GM23338 (cell line): ENCODE results near the gene HS1BP3. TPM values are rescaled to one million over a fixed set of nuclear protein-coding genes. Genes with fewer than 3 reads are reported as not detected.

Source experiments
- ATAC-seq: fragments of 200-7000 bp; cut with Tn5 transposase; 3 replicates; pipeline ENCODE4 v1.9.1; 2020
- DNase-seq: peaks from one replicate; pipeline ENCODE4 v3.0.0-alpha.2; 2015; ENCODE audit warnings: low spot score
- H2AFZ ChIP-seq: fragments of 200-600 bp; sonication (generic); 2 replicates; pipeline ENCODE4 v1.8.0; 2016; ENCODE audit warnings: antibody characterized with exemption, mild to moderate bottlenecking, moderate library complexity
- H3F3A ChIP-seq: fragments of 200-600 bp; sonication (generic); replicated peaks from 2 replicates; pipeline ENCODE4 v1.8.0; 2017; ENCODE audit warnings: antibody characterized with exemption, mixed run types, low read depth
- H3K27ac ChIP-seq: fragments of 200-600 bp; sonication (generic); 2 replicates; pipeline ENCODE4 v1.6.1; 2016; ENCODE audit warnings: low read depth
- H3K27me3 ChIP-seq: fragments of 200-600 bp; sonication (generic); 2 replicates; pipeline ENCODE4 v1.8.0; 2016; ENCODE audit warnings: mild to moderate bottlenecking, mixed run types, moderate library complexity; ENCODE audit not compliant: insufficient read depth
- H3K36me3 ChIP-seq: fragments of 200-600 bp; sonication (generic); 2 replicates; pipeline ENCODE4 v1.8.0; 2016; ENCODE audit warnings: mild to moderate bottlenecking; ENCODE audit not compliant: insufficient read depth
- H3K4me1 ChIP-seq: fragments of 200-600 bp; sonication (generic); 2 replicates; pipeline ENCODE4 v1.8.0; 2016; ENCODE audit warnings: mild to moderate bottlenecking, moderate library complexity; ENCODE audit not compliant: insufficient read depth
- H3K4me2 ChIP-seq: fragments of 200-600 bp; sonication (generic); 2 replicates; pipeline ENCODE4 v1.7.1; 2017; ENCODE audit warnings: mixed run types
- H3K4me3 ChIP-seq: fragments of 200-600 bp; sonication (generic); 2 replicates; pipeline ENCODE4 v1.6.1; 2016; ENCODE audit warnings: mixed run types
- H3K79me2 ChIP-seq: fragments of 200-600 bp; sonication (generic); replicated peaks from 2 replicates; pipeline ENCODE4 v1.8.0; 2017; ENCODE audit warnings: mild to moderate bottlenecking; ENCODE audit not compliant: insufficient read depth
- H3K9me2 ChIP-seq: fragments of 200-600 bp; sonication (generic); 2 replicates; pipeline ENCODE4 v1.8.0; 2017; ENCODE audit not compliant: insufficient read depth
- H4K20me1 ChIP-seq: fragments of 200-600 bp; sonication (generic); replicated peaks from 2 replicates; pipeline ENCODE4 v1.8.0; 2017; ENCODE audit warnings: mild to moderate bottlenecking; ENCODE audit not compliant: insufficient read depth
- H3K27ac Mint-ChIP-seq: 2 replicates; pipeline ENCODE4 v1.8.0; 2020; ENCODE audit warnings: inconsistent platforms, mild to moderate bottlenecking, moderate library complexity, mixed read lengths
- H3K27me3 Mint-ChIP-seq: 3 replicates; pipeline ENCODE4 v1.8.0; 2022; ENCODE audit warnings: low read depth, mild to moderate bottlenecking, moderate library complexity, mixed read lengths, inconsistent platforms; ENCODE audit not compliant: insufficient read depth, poor library complexity
- H3K36me3 Mint-ChIP-seq: 3 replicates; pipeline ENCODE4 v1.8.0; 2021; ENCODE audit warnings: low read depth, mild to moderate bottlenecking, inconsistent platforms, moderate library complexity, mixed read lengths
- H3K4me1 Mint-ChIP-seq: 3 replicates; pipeline ENCODE4 v1.8.0; 2020; ENCODE audit warnings: mild to moderate bottlenecking, inconsistent platforms, mixed read lengths
- H3K4me3 Mint-ChIP-seq: 3 replicates; pipeline ENCODE4 v1.8.0; 2021; ENCODE audit warnings: moderate library complexity, mild to moderate bottlenecking, inconsistent platforms, mixed read lengths
- H3K9me3 Mint-ChIP-seq: 3 replicates; pipeline ENCODE4 v1.8.0; 2020; ENCODE audit warnings: moderate library complexity, mild to moderate bottlenecking, inconsistent platforms, mixed read lengths
- CREB1 ChIP-seq: fragments of 250-450 bp; sonication (Bioruptor Pico); IDR thresholded peaks from 2 replicates; pipeline ENCODE4 v1.5.0; 2020; ENCODE audit warnings: low read depth, mild to moderate bottlenecking, moderate library complexity
- CTCF ChIP-seq, 2 experiments: fragments of 200-600 bp in 1 of 2; sonication (generic) in 1 of 2; conservative IDR thresholded peaks; 2 replicates each; pipeline versions ENCODE4 v1.5.1 to v1.6.1; 2016 to 2017; ENCODE audit warnings: antibody characterized with exemption in 2 of 2, low read depth in 2 of 2, mild to moderate bottlenecking in 2 of 2, moderate library complexity in 1 of 2
- JUNB ChIP-seq: IDR thresholded peaks from one replicate; pipeline ENCODE4 v1.6.1; 2016; ENCODE audit warnings: antibody characterized with exemption; ENCODE audit not compliant: unreplicated experiment
- NANOG ChIP-seq: IDR thresholded peaks from 2 replicates; pipeline ENCODE4 v1.6.1; 2016; ENCODE audit warnings: antibody characterized with exemption, borderline replicate concordance
- STAT1 ChIP-seq: IDR thresholded peaks from one replicate; pipeline ENCODE4 v1.6.1; 2016; ENCODE audit warnings: antibody characterized with exemption; ENCODE audit not compliant: unreplicated experiment
- ZNF331 ChIP-seq: fragments of 250-450 bp; sonication (Bioruptor Pico); IDR thresholded peaks from 2 replicates; pipeline ENCODE4 v1.5.0; 2020; ENCODE audit warnings: low read depth, mild to moderate bottlenecking, moderate library complexity
- ZNF462 ChIP-seq: fragments of 250-450 bp; sonication (Bioruptor Pico); IDR thresholded peaks from 2 replicates; pipeline ENCODE4 v1.5.0; 2020; ENCODE audit warnings: mild to moderate bottlenecking, moderate library complexity
- polyA plus RNA-seq: library from polyadenylated mRNA; unstranded; fragments of >200 nt; fragmentation: Nextera tagmentation; extraction: Ambion mirVana; gene quantifications from 2 replicates; pipeline ENCODE4 v1.2.1, GENCODE V29; 2016
- total RNA-seq: library from RNA; depleted of rRNA; stranded (reverse); fragments of >200 nt; shearing (Covaris generic); gene quantifications from 2 replicates; pipeline ENCODE4 v1.2.3, GENCODE V29; 2014

HS1BP3 gene
- total and polyA plus RNA-seq, 2 experiments from 2014 or later = 7.2 to 15.0 TPM

- no peak overlapping the region for H2AFZ ChIP-seq
- H3K4me3 Mint-ChIP-seq = no peak overlapping the region
- peaks cover 40% of the 10 kb centered on the region for H3K27me3 Mint-ChIP-seq
- no peak overlapping the region for H3K27ac Mint-ChIP-seq
- DNase-seq = no peak
- peaks cover 25% of the 10 kb centered on the region for H3K4me1 Mint-ChIP-seq
- H3K4me3 ChIP-seq = no peak overlapping the region
- H3K36me3 ChIP-seq = no peaks in the 10 kb centered on the region
- H3K36me3 Mint-ChIP-seq = no peaks in the 10 kb centered on the region
- no peaks in the 10 kb centered on the region for H3K9me3 Mint-ChIP-seq
- H3K79me2 ChIP-seq = no peaks in the 10 kb centered on the region
- H3K27ac ChIP-seq = no peak overlapping the region
- H3K9me2 ChIP-seq = no peaks in the 10 kb centered on the region
- no peaks in the 10 kb centered on the region for H4K20me1 ChIP-seq
- no peak for TF ChIP-seq CREB1
- peaks cover 42% of the 10 kb centered on the region for H3K27me3 ChIP-seq
- H3K4me1 ChIP-seq = peaks cover 27% of the 10 kb centered on the region
- ATAC-seq = no peak
- no peak overlapping the region for H3K4me2 ChIP-seq
- no peaks in the 10 kb centered on the region for H3F3A ChIP-seq
These were observed 9.9 kb upstream of the HS1BP3 start for GRCh38 chr2:20660506-20661420.

GRCh38 chr2:20657522-20658235 is 6.8 kb upstream of the HS1BP3 start:
- Mint-ChIP-seq H3K4me3 (no peak overlapping the region), H3K9me3 (no peaks in the 10 kb centered on the region), H3K27me3 (peaks cover 9% of the 10 kb centered on the region), H3K27ac (no peak overlapping the region), H3K4me1 (peaks cover 7% of the 10 kb centered on the region), H3K36me3 (no peaks in the 10 kb centered on the region)
- Histone ChIP-seq H3K9me2 (no peaks in the 10 kb centered on the region), H3K27ac (no peak overlapping the region), H3K4me3 (no peak overlapping the region), H3K36me3 (no peaks in the 10 kb centered on the region), H2AFZ (no peak overlapping the region), H4K20me1 (no peaks in the 10 kb centered on the region), H3F3A (no peaks in the 10 kb centered on the region), H3K4me2 (no peak overlapping the region), H3K27me3 (peaks cover 11% of the 10 kb centered on the region), H3K79me2 (no peaks in the 10 kb centered on the region), H3K4me1 (peaks cover 8% of the 10 kb centered on the region)
- DNase-seq (peak; percentile 50), ATAC-seq (peak; percentile 18)
- no peak for TF ChIP-seq STAT1
- TF ChIP-seq CTCF (conservative IDR thresholded peaks at IDR 0.05; ENCODE audit: low read depth in 2 of 2) = 0 out of 4 replicates have a peak, but pooled peaks of 1 of the 2 experiments have one; percentile 6
- TF ChIP-seq ZNF331 (CRISPR knock-in tag) = no peak

GRCh38 chr2:20656561-20656960 is 5.7 kb upstream of the HS1BP3 start:
- Histone ChIP-seq H3K9me2 (no peaks in the 10 kb centered on the region), H3K27ac (no peak overlapping the region), H3K4me1 (peaks cover 10% of the 10 kb centered on the region), H3K4me2 (no peak overlapping the region), H3K79me2 (no peaks in the 10 kb centered on the region), H3K36me3 (no peaks in the 10 kb centered on the region), H2AFZ (peak overlapping the region; percentile 64; the same call in 1 of the 2 replicates), H3K4me3 (no peak overlapping the region), H3F3A (no peaks in the 10 kb centered on the region), H4K20me1 (no peaks in the 10 kb centered on the region), H3K27me3 (peaks cover under 1% of the 10 kb centered on the region; the same call in 1 of the 2 replicates)
- H3K4me3 Mint-ChIP-seq = no peak overlapping the region
- H3K4me1 Mint-ChIP-seq = peaks cover 13% of the 10 kb centered on the region
- H3K9me3 Mint-ChIP-seq = no peaks in the 10 kb centered on the region
- H3K36me3 Mint-ChIP-seq = no peaks in the 10 kb centered on the region
- peaks cover under 1% of the 10 kb centered on the region for H3K27me3 Mint-ChIP-seq
- DNase-seq = no peak
- H3K27ac Mint-ChIP-seq = no peak overlapping the region
- ATAC-seq = peak; percentile 33
- TF ChIP-seq NANOG (no peak), JUNB (no peak), ZNF462 (no peak)
